Measurements from ENCODE around the gene SGCB.

SGCB gene

GRCh38 chr4:52019936-52020657 lies 18.0 kb downstream of the SGCB start, which contains the start of gene LRRC66:
LRRC66 (minus strand) TSS chr4:52020363; CDS start chr4:52017613, 2,750 bp downstream.
- DNase-seq (ENCODE audit: low read depth): no peak

- DNase-seq (ENCODE audit: low read depth): no peak
These were observed 20.3 kb downstream of the SGCB start for GRCh38 chr4:52017814-52018213.

GRCh38 chr4:52016981-52017380 lies 21.1 kb downstream of the SGCB start:
- no peak for DNase-seq (ENCODE audit: low read depth)

GRCh38 chr4:52015366-52015765 lies 22.7 kb downstream of the SGCB start:
- DNase-seq (ENCODE audit: low read depth): no peak

- no peak for DNase-seq (ENCODE audit: low read depth)
These were observed 23.2 kb downstream of the SGCB start for GRCh38 chr4:52014903-52015302.

GRCh38 chr4:52012651-52013050 lies 25.4 kb downstream of the SGCB start:
- DNase-seq (ENCODE audit: low read depth): no peak

- DNase-seq (ENCODE audit: low read depth): no peak
These were observed 27.1 kb downstream of the SGCB start for GRCh38 chr4:52010986-52011385.

GRCh38 chr4:52006887-52007286 lies 31.2 kb downstream of the SGCB start:
- no peak for DNase-seq (ENCODE audit: low read depth)

- no peak for DNase-seq (ENCODE audit: low read depth)
These were observed 32.4 kb downstream of the SGCB start for GRCh38 chr4:52005604-52006273.

- DNase-seq (ENCODE audit: low read depth): no peak
These were observed 33.7 kb downstream of the SGCB start for GRCh38 chr4:52004414-52004813.

GRCh38 chr4:52001616-52002015 lies 36.5 kb downstream of the SGCB start:
- DNase-seq (ENCODE audit: low read depth): no peak

GRCh38 chr4:51999250-51999649 lies 38.8 kb downstream of the SGCB start:
- DNase-seq (ENCODE audit: low read depth): no peak

- no peak for DNase-seq (ENCODE audit: low read depth)
These were observed 39.3 kb downstream of the SGCB start for GRCh38 chr4:51998837-51999236.

GRCh38 chr4:51997647-51998046 lies 40.5 kb downstream of the SGCB start:
- no peak for DNase-seq (ENCODE audit: low read depth)

GRCh38 chr4:51995647-51996220 lies 42.4 kb downstream of the SGCB start:
- DNase-seq (ENCODE audit: low read depth): no peak
